NB4 (cell line): ENCODE data around the gene ZNF705A.
A peak's percentile ranks its signal among the peaks of the same experiment; 100 is the strongest.
"Not testable (repeated sequence)": the region's sequence is repeated elsewhere in the genome, so short reads cannot be mapped to it uniquely, and the experiment has no call there.

Source experiments
- DNase-seq: peaks from one replicate; pipeline ENCODE4 v3.0.0; 2010; ENCODE audit warnings: low read depth
- H3K4me3 ChIP-seq: one replicate; pipeline ENCODE4 v1.5.1; 2011; ENCODE audit warnings: mild to moderate bottlenecking, low read depth, low read length, moderate library complexity
- CTCF ChIP-seq: IDR thresholded peaks from one replicate; pipeline ENCODE4 v1.5.1; 2012; ENCODE audit warnings: low read depth, low read length
- MAX ChIP-seq: IDR thresholded peaks from 2 replicates; pipeline ENCODE4 v1.6.1; 2011; ENCODE audit warnings: low read depth, low read length
- MYC ChIP-seq: IDR thresholded peaks from 2 replicates; pipeline ENCODE4 v1.6.1; 2011; ENCODE audit warnings: low read depth, low read length
- POLR2A ChIP-seq: IDR thresholded peaks from 2 replicates; pipeline ENCODE4 v1.6.1; 2011; ENCODE audit warnings: mild to moderate bottlenecking; ENCODE audit not compliant: insufficient read length; ENCODE audit errors: extremely low read depth

The ZNF705A gene

GRCh38 chr12:8157484-8158198 is 826 bp downstream of the ZNF705A start:
- DNase-seq = no peak
- TF ChIP-seq MAX (no peak), MYC (no peak), POLR2A (no peak), CTCF (no peak)
- H3K4me3 ChIP-seq = no peak overlapping the region

- not testable (repeated sequence) for DNase-seq, H3K4me3 ChIP-seq
These were observed 16.1 kb downstream of the ZNF705A start for GRCh38 chr12:8172911-8173310.

GRCh38 chr12:8179989-8180585 is 23.3 kb downstream of the ZNF705A start:
- peak overlapping the region; percentile 25 for H3K4me3 ChIP-seq
- peak; percentile 74 for DNase-seq

GRCh38 chr12:8181271-8181670 is 24.5 kb downstream of the ZNF705A start:
- not testable (repeated sequence) for DNase-seq, H3K4me3 ChIP-seq

More at GRCh38 chr12:8179989-8180585, 23.3 kb downstream of the ZNF705A start:
- TF ChIP-seq CTCF = peak; percentile 55

GRCh38 chr12:8182923-8183322 is 26.1 kb downstream of the ZNF705A start:
- not testable (repeated sequence) for DNase-seq, H3K4me3 ChIP-seq

GRCh38 chr12:8183346-8183745 is 26.5 kb downstream of the ZNF705A start:
- DNase-seq, H3K4me3 ChIP-seq: not testable (repeated sequence)

GRCh38 chr12:8184206-8184605 is 27.4 kb downstream of the ZNF705A start:
- H3K4me3 ChIP-seq, DNase-seq: not testable (repeated sequence)

GRCh38 chr12:8188088-8188487 is 31.3 kb downstream of the ZNF705A start:
- DNase-seq, H3K4me3 ChIP-seq: not testable (repeated sequence)

GRCh38 chr12:8197685-8198308 is 41.0 kb downstream of the ZNF705A start:
- not testable (repeated sequence) for DNase-seq, H3K4me3 ChIP-seq

- not testable (repeated sequence) for DNase-seq, H3K4me3 ChIP-seq
These were observed 62.0 kb downstream of the ZNF705A start for GRCh38 chr12:8218711-8219382.

- not testable (repeated sequence) for DNase-seq, H3K4me3 ChIP-seq
These were observed 64.6 kb downstream of the ZNF705A start for GRCh38 chr12:8221375-8221774.

- DNase-seq, H3K4me3 ChIP-seq: not testable (repeated sequence)
These were observed 65.0 kb downstream of the ZNF705A start for GRCh38 chr12:8221844-8222243.

- DNase-seq, H3K4me3 ChIP-seq: not testable (repeated sequence)
These were observed 65.5 kb downstream of the ZNF705A start for GRCh38 chr12:8222303-8222702.

GRCh38 chr12:8223646-8224045 is 66.8 kb downstream of the ZNF705A start:
- not testable (repeated sequence) for H3K4me3 ChIP-seq, DNase-seq

- H3K4me3 ChIP-seq, DNase-seq: not testable (repeated sequence)
These were observed 68.0 kb downstream of the ZNF705A start for GRCh38 chr12:8224782-8225181.
